Esophagus (tissue), 2 donors: Measurements from ENCODE around the gene B3GNT5. TPM values are rescaled to one million over a fixed set of nuclear protein-coding genes. Genes with fewer than 3 reads are reported as not detected.
A peak's percentile ranks its signal among the peaks of the same experiment; 100 is the strongest.

Experiments used
- H3K27ac ChIP-seq, 2 donors: one replicate each; pipeline ENCODE4 v1.5.1; 2013; ENCODE audit warnings: low read depth in 2 of 2, mild to moderate bottlenecking in 2 of 2, inconsistent platforms in 1 of 2, low read length in 1 of 2, moderate library complexity in 1 of 2
- H3K27me3 ChIP-seq, 2 donors: one replicate each; pipeline ENCODE4 v1.6.1; 2013; ENCODE audit warnings: low read length in 2 of 2, control low read depth in 1 of 2, mild to moderate bottlenecking in 1 of 2; ENCODE audit not compliant: insufficient read depth in 2 of 2, control insufficient read depth in 1 of 2
- H3K36me3 ChIP-seq, 2 donors: one replicate each; pipeline ENCODE4 v1.6.1; 2013; ENCODE audit warnings: low read length in 1 of 2; ENCODE audit not compliant: control insufficient read depth in 2 of 2, insufficient read depth in 2 of 2
- H3K4me1 ChIP-seq, 2 donors: one replicate each; pipeline ENCODE4 v1.6.1; 2013; ENCODE audit warnings: low read length in 1 of 2; ENCODE audit not compliant: control insufficient read depth in 2 of 2, insufficient read depth in 2 of 2
- H3K4me3 ChIP-seq, 2 donors: one replicate each; pipeline ENCODE4 v1.5.1; 2013; ENCODE audit warnings: low read length in 2 of 2, mild to moderate bottlenecking in 2 of 2, low read depth in 1 of 2, moderate library complexity in 1 of 2
- H3K9me3 ChIP-seq, 2 donors: one replicate each; pipeline ENCODE4 v1.6.1; 2013; ENCODE audit warnings: mild to moderate bottlenecking in 2 of 2, low read depth in 1 of 2, low read length in 1 of 2, moderate library complexity in 1 of 2; ENCODE audit not compliant: control insufficient read depth in 2 of 2, insufficient read depth in 1 of 2
- WGBS, 2 donors: extraction: QIAGEN DNeasy Blood & Tissue Kit; methylation state at CpG; one replicate each; pipeline ENCODE4 v1.1.7; 2013; 5-methylcytosine and 5-hydroxymethylcytosine counted together
- polyA plus RNA-seq, 2 donors: library from polyadenylated mRNA; stranded (reverse); fragments of 200-250 nt; gene quantifications; one replicate each; pipeline ENCODE4 v1.2.3, GENCODE V29; 2013
- donor health status: healthy with polysubstance abuse.
- donor health status: Bipolar disorder and iron deficiency.

Gene B3GNT5
- polyA plus RNA-seq, 2 donors = 19.8 to 21.6 TPM

- WGBS, 2 donors = 93 to 94% methylated on average over 13 of the region's 13 CpGs
- Histone ChIP-seq H3K27ac (no peak overlapping the region), H3K36me3 (peaks cover 0 to 3% of the 10 kb centered on the region in 2 donors), H3K9me3 (no peaks in the 10 kb centered on the region), H3K27me3 (no peaks in the 10 kb centered on the region), H3K4me1 (peaks cover 0 to 13% of the 10 kb centered on the region in 2 donors), H3K4me3 (no peak overlapping the region)
Observed at GRCh38 chr3:183269345-183269744, 16.3 kb downstream of the B3GNT5 start.

DNA sequence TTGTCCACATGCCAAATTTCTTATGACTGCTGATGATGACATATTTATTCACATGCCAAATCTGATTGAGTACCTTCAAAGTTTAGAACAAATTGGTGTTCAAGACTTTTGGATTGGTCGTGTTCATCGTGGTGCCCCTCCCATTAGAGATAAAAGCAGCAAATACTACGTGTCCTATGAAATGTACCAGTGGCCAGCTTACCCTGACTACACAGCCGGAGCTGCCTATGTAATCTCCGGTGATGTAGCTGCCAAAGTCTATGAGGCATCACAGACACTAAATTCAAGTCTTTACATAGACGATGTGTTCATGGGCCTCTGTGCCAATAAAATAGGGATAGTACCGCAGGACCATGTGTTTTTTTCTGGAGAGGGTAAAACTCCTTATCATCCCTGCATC is 17.3 kb downstream of the B3GNT5 start:
- WGBS, 2 donors = 68 to 73% methylated on average over 7 of the region's 7 CpGs
- Histone ChIP-seq H3K36me3 (peaks cover 0 to 3% of the 10 kb centered on the region in 2 donors), H3K9me3 (no peaks in the 10 kb centered on the region), H3K4me1 (peaks cover 0 to 9% of the 10 kb centered on the region in 2 donors), H3K4me3 (no peak overlapping the region), H3K27ac (peak overlapping the region in 1 of 2 donors; percentile 2), H3K27me3 (no peaks in the 10 kb centered on the region)

- H3K4me1 ChIP-seq = peaks cover 0 to 10% of the 10 kb centered on the region in 2 donors
- no peak overlapping the region for H3K27ac ChIP-seq
- no peak overlapping the region for H3K4me3 ChIP-seq
- no peaks in the 10 kb centered on the region for H3K27me3 ChIP-seq
- H3K36me3 ChIP-seq = peaks cover 0 to 3% of the 10 kb centered on the region in 2 donors
- 96 to 97% methylated on average over 3 of the region's 3 CpGs for WGBS, 2 donors
- H3K9me3 ChIP-seq = no peaks in the 10 kb centered on the region
Observed at GRCh38 chr3:183272142-183272541, 19.1 kb downstream of the B3GNT5 start.

GRCh38 chr3:183272791-183273190 is 19.7 kb downstream of the B3GNT5 start:
- Histone ChIP-seq H3K27me3 (no peaks in the 10 kb centered on the region), H3K4me3 (no peak overlapping the region), H3K4me1 (peaks cover 0 to 5% of the 10 kb centered on the region in 2 donors), H3K36me3 (peaks cover 0 to 3% of the 10 kb centered on the region in 2 donors), H3K27ac (no peak overlapping the region), H3K9me3 (no peaks in the 10 kb centered on the region)

- H3K4me1 ChIP-seq = peaks cover 0 to 2% of the 10 kb centered on the region in 2 donors
- no peaks in the 10 kb centered on the region for H3K9me3 ChIP-seq
- H3K27me3 ChIP-seq = no peaks in the 10 kb centered on the region
- peaks cover 0 to 3% of the 10 kb centered on the region in 2 donors for H3K36me3 ChIP-seq
- no peak overlapping the region for H3K27ac ChIP-seq
- WGBS, 2 donors = 63 to 73% methylated on average over 5 of the region's 5 CpGs
- no peak overlapping the region for H3K4me3 ChIP-seq
Observed at GRCh38 chr3:183274609-183275008, 21.6 kb downstream of the B3GNT5 start.

GRCh38 chr3:183275418-183275817 is 22.4 kb downstream of the B3GNT5 start:
- peak overlapping the region; percentile 40 to 45 for H3K27ac ChIP-seq

GRCh38 chr3:183275937-183276336 is 22.9 kb downstream of the B3GNT5 start:
- Histone ChIP-seq H3K4me1 (peaks cover 0 to 2% of the 10 kb centered on the region in 2 donors), H3K36me3 (no peaks in the 10 kb centered on the region), H3K27me3 (no peaks in the 10 kb centered on the region), H3K27ac (no peak overlapping the region), H3K9me3 (no peaks in the 10 kb centered on the region), H3K4me3 (no peak overlapping the region)
- 82 to 86% methylated on average over 3 of the region's 3 CpGs for WGBS, 2 donors

More at GRCh38 chr3:183275418-183275817, 22.4 kb downstream of the B3GNT5 start:
- 42 to 46% methylated on average over 2 of the region's 2 CpGs for WGBS, 2 donors
- H3K27me3 ChIP-seq = no peaks in the 10 kb centered on the region
- H3K4me3 ChIP-seq = no peak overlapping the region
- H3K4me1 ChIP-seq = peaks cover 0 to 2% of the 10 kb centered on the region in 2 donors
- peaks cover 0 to 2% of the 10 kb centered on the region in 2 donors for H3K36me3 ChIP-seq
- no peaks in the 10 kb centered on the region for H3K9me3 ChIP-seq

DNA sequence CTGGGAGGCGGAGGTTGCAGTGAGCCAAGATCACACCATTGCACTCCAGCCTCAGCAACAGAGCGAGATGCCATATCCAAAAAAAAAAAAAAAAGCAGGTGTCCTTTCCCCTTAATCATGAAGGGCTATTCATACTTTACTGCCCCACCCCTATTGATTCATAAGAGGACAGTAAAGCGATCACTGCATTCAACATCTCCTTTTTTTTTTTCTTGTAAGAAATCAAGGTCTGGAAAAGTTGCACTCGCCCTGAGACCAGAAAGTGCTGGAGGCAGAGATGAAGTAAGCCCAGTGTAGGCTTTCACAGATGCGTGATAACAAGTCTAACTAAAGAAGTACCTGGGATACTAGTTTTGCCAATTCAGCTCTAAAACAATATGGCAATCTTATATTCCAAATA is 24.2 kb downstream of the B3GNT5 start:
- 81 to 83% methylated on average over 5 of the region's 5 CpGs for WGBS, 2 donors

GRCh38 chr3:183278479-183279088 is 25.5 kb downstream of the B3GNT5 start:
- no peaks in the 10 kb centered on the region for H3K27me3 ChIP-seq
- no peaks in the 10 kb centered on the region for H3K36me3 ChIP-seq
- H3K4me3 ChIP-seq = no peak overlapping the region
- WGBS, 2 donors = 55 to 60% methylated on average over 4 of the region's 4 CpGs
- peaks cover 0 to 2% of the 10 kb centered on the region in 2 donors for H3K4me1 ChIP-seq
- H3K9me3 ChIP-seq = no peaks in the 10 kb centered on the region
- H3K27ac ChIP-seq = no peak overlapping the region

More for the DNA sequence above, 24.2 kb downstream of the B3GNT5 start:
- H3K27me3 ChIP-seq = no peaks in the 10 kb centered on the region
- no peaks in the 10 kb centered on the region for H3K36me3 ChIP-seq
- H3K9me3 ChIP-seq = no peaks in the 10 kb centered on the region
- peaks cover 0 to 2% of the 10 kb centered on the region in 2 donors for H3K4me1 ChIP-seq
- no peak overlapping the region for H3K4me3 ChIP-seq
- no peak overlapping the region for H3K27ac ChIP-seq

DNA sequence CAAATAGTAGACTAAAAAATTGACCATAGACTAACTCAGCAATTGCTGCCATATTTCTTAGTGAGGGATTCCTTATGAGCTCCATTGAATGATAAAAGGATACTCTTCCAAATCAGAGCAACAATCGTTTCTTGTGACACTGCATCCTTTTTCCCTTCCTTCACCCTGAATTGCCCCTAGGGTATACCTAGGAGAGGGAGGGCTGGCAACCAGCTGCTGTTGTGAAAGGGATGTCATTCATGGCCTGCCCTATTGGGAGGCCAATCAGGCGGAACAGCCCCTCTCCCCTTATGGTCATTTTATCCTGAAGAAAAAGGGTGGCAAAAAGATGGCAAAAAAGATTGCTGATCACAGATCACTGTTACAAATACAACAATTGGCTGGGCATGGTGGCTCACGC is 26.3 kb downstream of the B3GNT5 start:
- peaks cover 0 to 2% of the 10 kb centered on the region in 2 donors for H3K4me1 ChIP-seq
- 85 to 86% methylated on average over 3 of the region's 3 CpGs for WGBS, 2 donors
- H3K4me3 ChIP-seq = no peak overlapping the region
- no peaks in the 10 kb centered on the region for H3K27me3 ChIP-seq
- H3K9me3 ChIP-seq = no peaks in the 10 kb centered on the region
- no peaks in the 10 kb centered on the region for H3K36me3 ChIP-seq
- H3K27ac ChIP-seq = no peak overlapping the region
